ENCODE measurements around the gene DAD1.

DAD1 gene

GRCh38 chr14:22534547-22534946 is 54.5 kb downstream of the DAD1 start:
- H3K9ac ChIP-seq (ENCODE audit: low read depth, low read length, poor library complexity), result no peak overlapping the region
- no peak overlapping the region for H3K23ac ChIP-seq (ENCODE audit: low read depth, low read length, poor library complexity)
- no CpG with 5 or more reads among the region's 5 CpGs for WGBS, 2 donors (ENCODE audit: extremely low coverage in 2 of 2, insufficient read length in 2 of 2, insufficient replicate concordance in 1 of 2)

GRCh38 chr14:22533739-22534359 is 55.2 kb downstream of the DAD1 start:
- H3K4me1 ChIP-seq (ENCODE audit: control insufficient read depth in 2 of 2, insufficient read depth in 1 of 2, low read depth in 1 of 2, low read length in 2 of 2), result no peaks in the 10 kb centered on the region
- no peak overlapping the region for H3K14ac ChIP-seq (ENCODE audit: low read length)
- H3K4me2 ChIP-seq (ENCODE audit: insufficient read depth, low read length, poor library complexity, severe bottlenecking), result no peak overlapping the region
- H4K91ac ChIP-seq (ENCODE audit: low read depth, low read length, poor library complexity), result no peak overlapping the region
- H3K18ac ChIP-seq (ENCODE audit: low read length), result no peak overlapping the region
- no peak overlapping the region for H2BK12ac ChIP-seq (ENCODE audit: low read length)
- no peak overlapping the region for H2BK15ac ChIP-seq (ENCODE audit: low read length)
- DNase-seq (ENCODE audit: low spot score), result no peak
- H3K79me1 ChIP-seq (ENCODE audit: low read depth, low read length), result no peaks in the 10 kb centered on the region
- no peak overlapping the region for H2AFZ ChIP-seq (ENCODE audit: low read length)
- H3K27ac ChIP-seq (replicated peaks; ENCODE audit: low read length), result no peak overlapping the region
- no peaks in the 10 kb centered on the region for H3K36me3 ChIP-seq (replicated peaks in 1 of 2; ENCODE audit: control insufficient read depth in 2 of 2, insufficient read depth in 2 of 2, low read length in 2 of 2)
- H2BK5ac ChIP-seq (ENCODE audit: low read length), result no peak overlapping the region
- H3K4ac ChIP-seq (ENCODE audit: low read length), result no peak overlapping the region
- no peak overlapping the region for H2AK5ac ChIP-seq (ENCODE audit: low read depth, low read length)
- peaks cover 0 to 3% of the 10 kb centered on the region in 2 donors for H3K9me3 ChIP-seq (replicated peaks in 1 of 2; ENCODE audit: control insufficient read depth in 2 of 2, insufficient read depth in 1 of 2, low read depth in 1 of 2, low read length in 2 of 2)
- no CpG with 5 or more reads among the region's 8 CpGs for WGBS, 2 donors (ENCODE audit: extremely low coverage in 2 of 2, insufficient read length in 2 of 2, insufficient replicate concordance in 1 of 2)
- no peak overlapping the region for H3K23ac ChIP-seq (ENCODE audit: low read depth, low read length, poor library complexity)
- no peak overlapping the region for H4K8ac ChIP-seq (ENCODE audit: low read depth, low read length)
- H3K9ac ChIP-seq (ENCODE audit: low read depth, low read length, poor library complexity), result no peak overlapping the region
- H2BK120ac ChIP-seq (ENCODE audit: low read depth, low read length), result no peak overlapping the region
- no peak overlapping the region for H3K4me3 ChIP-seq (ENCODE audit: low read length in 2 of 2)
- H3K27me3 ChIP-seq (ENCODE audit: control insufficient read depth in 3 of 3, insufficient read depth in 3 of 3, low read depth in 1 of 3, low read length in 3 of 3), result no peaks in the 10 kb centered on the region

More at GRCh38 chr14:22534547-22534946, 54.5 kb downstream of the DAD1 start:
- H3K4me3 ChIP-seq (ENCODE audit: low read length in 2 of 2), result no peak overlapping the region
- no peaks in the 10 kb centered on the region for H3K79me1 ChIP-seq (ENCODE audit: low read depth, low read length)
- H3K14ac ChIP-seq (ENCODE audit: low read length), result no peak overlapping the region
- H3K4ac ChIP-seq (ENCODE audit: low read length), result no peak overlapping the region
- no peak overlapping the region for H4K91ac ChIP-seq (ENCODE audit: low read depth, low read length, poor library complexity)
- H2BK12ac ChIP-seq (ENCODE audit: low read length), result no peak overlapping the region
- H3K27ac ChIP-seq (replicated peaks; ENCODE audit: low read length), result no peak overlapping the region
- no peaks in the 10 kb centered on the region for H3K27me3 ChIP-seq (ENCODE audit: control insufficient read depth in 3 of 3, insufficient read depth in 3 of 3, low read depth in 1 of 3, low read length in 3 of 3)
- no peak overlapping the region for H3K18ac ChIP-seq (ENCODE audit: low read length)
- no peak overlapping the region for H2BK15ac ChIP-seq (ENCODE audit: low read length)
- H2BK120ac ChIP-seq (ENCODE audit: low read depth, low read length), result no peak overlapping the region
- H2AK5ac ChIP-seq (ENCODE audit: low read depth, low read length), result no peak overlapping the region
- H4K8ac ChIP-seq (ENCODE audit: low read depth, low read length), result no peak overlapping the region
- peaks cover 0 to 3% of the 10 kb centered on the region in 2 donors for H3K9me3 ChIP-seq (replicated peaks in 1 of 2; ENCODE audit: control insufficient read depth in 2 of 2, insufficient read depth in 1 of 2, low read depth in 1 of 2, low read length in 2 of 2)
- no peaks in the 10 kb centered on the region for H3K36me3 ChIP-seq (replicated peaks in 1 of 2; ENCODE audit: control insufficient read depth in 2 of 2, insufficient read depth in 2 of 2, low read length in 2 of 2)
- H3K4me2 ChIP-seq (ENCODE audit: insufficient read depth, low read length, poor library complexity, severe bottlenecking), result no peak overlapping the region
- H2AFZ ChIP-seq (ENCODE audit: low read length), result no peak overlapping the region
- no peak for DNase-seq (ENCODE audit: low spot score)
- H2BK5ac ChIP-seq (ENCODE audit: low read length), result no peak overlapping the region
- no peaks in the 10 kb centered on the region for H3K4me1 ChIP-seq (ENCODE audit: control insufficient read depth in 2 of 2, insufficient read depth in 1 of 2, low read depth in 1 of 2, low read length in 2 of 2)

GRCh38 chr14:22533057-22533704 is 55.8 kb downstream of the DAD1 start:
- H2BK12ac ChIP-seq (ENCODE audit: low read length), result no peak overlapping the region
- H3K27ac ChIP-seq (replicated peaks; ENCODE audit: low read length), result no peak overlapping the region
- H2AFZ ChIP-seq (ENCODE audit: low read length), result no peak overlapping the region
- H3K9ac ChIP-seq (ENCODE audit: low read depth, low read length, poor library complexity), result no peak overlapping the region
- no peak for DNase-seq (ENCODE audit: low spot score)
- no peaks in the 10 kb centered on the region for H3K36me3 ChIP-seq (replicated peaks in 1 of 2; ENCODE audit: control insufficient read depth in 2 of 2, insufficient read depth in 2 of 2, low read length in 2 of 2)
- no peak overlapping the region for H4K8ac ChIP-seq (ENCODE audit: low read depth, low read length)
- H3K14ac ChIP-seq (ENCODE audit: low read length), result no peak overlapping the region
- H3K9me3 ChIP-seq (replicated peaks in 1 of 2; ENCODE audit: control insufficient read depth in 2 of 2, insufficient read depth in 1 of 2, low read depth in 1 of 2, low read length in 2 of 2), result peaks cover 0 to 3% of the 10 kb centered on the region in 2 donors
- no peak overlapping the region for H2AK5ac ChIP-seq (ENCODE audit: low read depth, low read length)
- no peak overlapping the region for H3K18ac ChIP-seq (ENCODE audit: low read length)
- no peaks in the 10 kb centered on the region for H3K4me1 ChIP-seq (ENCODE audit: control insufficient read depth in 2 of 2, insufficient read depth in 1 of 2, low read depth in 1 of 2, low read length in 2 of 2)
- H3K4me3 ChIP-seq (ENCODE audit: low read length in 2 of 2), result no peak overlapping the region
- H3K4me2 ChIP-seq (ENCODE audit: insufficient read depth, low read length, poor library complexity, severe bottlenecking), result no peak overlapping the region
- no peaks in the 10 kb centered on the region for H3K79me1 ChIP-seq (ENCODE audit: low read depth, low read length)
- no peak overlapping the region for H2BK15ac ChIP-seq (ENCODE audit: low read length)
- H4K91ac ChIP-seq (ENCODE audit: low read depth, low read length, poor library complexity), result no peak overlapping the region
- H2BK5ac ChIP-seq (ENCODE audit: low read length), result no peak overlapping the region
- no CpG with 5 or more reads among the region's 2 CpGs for WGBS, 2 donors (ENCODE audit: extremely low coverage in 2 of 2, insufficient read length in 2 of 2, insufficient replicate concordance in 1 of 2)
- no peak overlapping the region for H2BK120ac ChIP-seq (ENCODE audit: low read depth, low read length)
- H3K4ac ChIP-seq (ENCODE audit: low read length), result no peak overlapping the region
- no peak overlapping the region for H3K23ac ChIP-seq (ENCODE audit: low read depth, low read length, poor library complexity)
- no peaks in the 10 kb centered on the region for H3K27me3 ChIP-seq (ENCODE audit: control insufficient read depth in 3 of 3, insufficient read depth in 3 of 3, low read depth in 1 of 3, low read length in 3 of 3)

GRCh38 chr14:22532345-22533056 is 56.5 kb downstream of the DAD1 start:
- Histone ChIP-seq H4K8ac (ENCODE audit: low read depth, low read length) (no peak overlapping the region), H2AK5ac (ENCODE audit: low read depth, low read length) (no peak overlapping the region), H3K79me1 (ENCODE audit: low read depth, low read length) (no peaks in the 10 kb centered on the region), H3K14ac (ENCODE audit: low read length) (no peak overlapping the region), H3K9me3 (replicated peaks in 1 of 2; ENCODE audit: control insufficient read depth in 2 of 2, insufficient read depth in 1 of 2, low read depth in 1 of 2, low read length in 2 of 2) (peaks cover 0 to 3% of the 10 kb centered on the region in 2 donors), H2BK15ac (ENCODE audit: low read length) (no peak overlapping the region), H2BK120ac (ENCODE audit: low read depth, low read length) (no peak overlapping the region), H3K36me3 (replicated peaks in 1 of 2; ENCODE audit: control insufficient read depth in 2 of 2, insufficient read depth in 2 of 2, low read length in 2 of 2) (no peaks in the 10 kb centered on the region), H2BK12ac (ENCODE audit: low read length) (no peak overlapping the region), H3K27me3 (ENCODE audit: control insufficient read depth in 3 of 3, insufficient read depth in 3 of 3, low read depth in 1 of 3, low read length in 3 of 3) (no peaks in the 10 kb centered on the region), H3K23ac (ENCODE audit: low read depth, low read length, poor library complexity) (no peak overlapping the region), H2BK5ac (ENCODE audit: low read length) (no peak overlapping the region), H3K18ac (ENCODE audit: low read length) (no peak overlapping the region), H4K91ac (ENCODE audit: low read depth, low read length, poor library complexity) (no peak overlapping the region), H2AFZ (ENCODE audit: low read length) (no peak overlapping the region), H3K4me2 (ENCODE audit: insufficient read depth, low read length, poor library complexity, severe bottlenecking) (no peak overlapping the region), H3K27ac (replicated peaks; ENCODE audit: low read length) (no peak overlapping the region), H3K4me1 (ENCODE audit: control insufficient read depth in 2 of 2, insufficient read depth in 1 of 2, low read depth in 1 of 2, low read length in 2 of 2) (no peaks in the 10 kb centered on the region), H3K4me3 (ENCODE audit: low read length in 2 of 2) (no peak overlapping the region), H3K9ac (ENCODE audit: low read depth, low read length, poor library complexity) (no peak overlapping the region), H3K4ac (ENCODE audit: low read length) (no peak overlapping the region)
- no peak for DNase-seq (ENCODE audit: low spot score)
- no CpG with 5 or more reads among the region's 3 CpGs for WGBS, 2 donors (ENCODE audit: extremely low coverage in 2 of 2, insufficient read length in 2 of 2, insufficient replicate concordance in 1 of 2)
